ENCODE measurements around the gene HEXD. TPM values are rescaled to one million over a fixed set of nuclear protein-coding genes. Genes with fewer than 3 reads are reported as not detected.
"Not testable (repeated sequence)": the region's sequence is repeated elsewhere in the genome, so short reads cannot be mapped to it uniquely, and the experiment has no call there.

The HEXD gene
- total and polyA plus RNA-seq, 2 experiments from 2014 or later = 5.7 to 5.9 TPM

GRCh38 chr17:82408288-82408937 lies 9.7 kb upstream of the HEXD start:
- H3K9me2 ChIP-seq (ENCODE audit: insufficient read depth) = no peaks in the 10 kb centered on the region

GRCh38 chr17:82408938-82409318 lies 9.2 kb upstream of the HEXD start:
- H3K4me1 ChIP-seq (ENCODE audit: insufficient read depth) = no peaks in the 10 kb centered on the region
- H4K20me1 ChIP-seq (ENCODE audit: insufficient read depth) = no peaks in the 10 kb centered on the region
- no peak overlapping the region for H3K27ac ChIP-seq
- H3K4me3 ChIP-seq = no peak overlapping the region
- no peak overlapping the region for H3K9ac ChIP-seq
- no peaks in the 10 kb centered on the region for H3F3A ChIP-seq (ENCODE audit: insufficient read depth)
- no peaks in the 10 kb centered on the region for H3K36me3 ChIP-seq (ENCODE audit: low read depth)
- no peak overlapping the region for H3K4me2 ChIP-seq (ENCODE audit: unreplicated experiment)
- in situ Hi-C loops (cut with MboI) = no loop called here
- H3K9me3 ChIP-seq (ENCODE audit: low read depth) = no peaks in the 10 kb centered on the region
- H3K9me2 ChIP-seq (ENCODE audit: insufficient read depth) = no peaks in the 10 kb centered on the region
- H3K27me3 ChIP-seq (replicated peaks; ENCODE audit: insufficient read depth) = no peaks in the 10 kb centered on the region
- no peak for DNase-seq
- WGBS, 2 experiments (ENCODE audit: low coverage in 1 of 2, low lambda C conversion rate in 2 of 2, missing lambda C conversion rate in 2 of 2) = 94 to 96% methylated on average over 18 to 21 of the region's 21 CpGs
- no peaks in the 10 kb centered on the region for H3K79me2 ChIP-seq (ENCODE audit: insufficient read depth)
- TF ChIP-seq EZH2phosphoT487 (IDR thresholded peaks at IDR 0.05; ENCODE audit: insufficient read depth, low read depth) = no peak
- no peak for TF ChIP-seq EZH2 (IDR thresholded peaks at IDR 0.05; ENCODE audit: insufficient read depth, poor library complexity, severe bottlenecking)
- H2AFZ ChIP-seq = no peak overlapping the region

More at GRCh38 chr17:82408288-82408937, 9.7 kb upstream of the HEXD start:
- Histone ChIP-seq H3K4me1 (ENCODE audit: insufficient read depth) (no peaks in the 10 kb centered on the region), H3K27ac (no peak overlapping the region), H3K79me2 (ENCODE audit: insufficient read depth) (no peaks in the 10 kb centered on the region), H3K4me2 (ENCODE audit: unreplicated experiment) (no peak overlapping the region), H3K4me3 (no peak overlapping the region), H4K20me1 (ENCODE audit: insufficient read depth) (no peaks in the 10 kb centered on the region), H3K9me3 (ENCODE audit: low read depth) (no peaks in the 10 kb centered on the region), H3K36me3 (ENCODE audit: low read depth) (no peaks in the 10 kb centered on the region), H3F3A (ENCODE audit: insufficient read depth) (no peaks in the 10 kb centered on the region), H3K27me3 (replicated peaks; ENCODE audit: insufficient read depth) (no peaks in the 10 kb centered on the region), H2AFZ (no peak overlapping the region), H3K9ac (no peak overlapping the region)
- in situ Hi-C loops (cut with MboI) = no loop called here
- 90 to 92% methylated on average over 15 of the region's 15 CpGs for WGBS, 2 experiments (ENCODE audit: low coverage in 1 of 2, low lambda C conversion rate in 2 of 2, missing lambda C conversion rate in 2 of 2)
- TF ChIP-seq EZH2 (IDR thresholded peaks at IDR 0.05; ENCODE audit: insufficient read depth, poor library complexity, severe bottlenecking) = no peak
- no peak for TF ChIP-seq EZH2phosphoT487 (IDR thresholded peaks at IDR 0.05; ENCODE audit: insufficient read depth, low read depth)
- no peak for DNase-seq

DNA sequence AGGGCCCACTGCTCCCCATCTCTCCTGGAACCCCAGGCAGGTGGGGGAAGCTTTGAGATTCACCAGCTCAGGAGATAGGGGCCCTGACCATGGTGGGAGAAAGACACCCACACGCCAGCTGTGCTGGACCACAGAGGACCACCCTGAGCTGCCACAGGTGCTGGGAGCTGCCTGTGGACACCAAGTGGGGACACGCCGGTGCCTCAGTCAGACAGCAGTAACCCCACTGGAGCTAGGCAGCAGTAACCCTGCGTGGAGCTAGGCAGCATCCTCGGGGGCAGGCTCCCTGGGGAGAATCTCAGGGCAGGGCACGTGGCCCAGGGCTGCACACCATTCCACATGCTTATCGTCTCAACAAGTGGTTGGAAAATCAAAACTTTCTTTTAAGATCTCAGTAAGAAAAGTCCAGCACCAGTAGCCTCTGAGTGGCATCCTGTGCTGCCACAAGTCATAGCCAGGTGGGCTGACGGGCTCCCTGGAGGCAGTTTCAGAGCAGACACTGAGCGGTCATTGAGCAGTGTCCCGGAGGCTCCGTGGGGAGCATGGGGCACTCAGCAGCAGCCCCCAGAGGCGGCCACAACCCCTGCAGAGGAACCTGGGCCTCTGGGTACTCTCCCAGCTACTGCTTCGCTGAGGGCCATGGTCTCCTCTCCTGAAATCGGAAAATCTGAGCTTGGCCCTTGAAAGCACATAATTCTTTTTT lies 8.0 kb upstream of the HEXD start:
- in situ Hi-C loops (cut with MboI) = loop anchor here (10.0 kb wide), 1 partner anchor 55 kb away; the partner anchor contains the start of gene TEX19
- Histone ChIP-seq H3K36me3 (ENCODE audit: low read depth) (no peaks in the 10 kb centered on the region), H3K9ac (no peak overlapping the region), H3K9me3 (ENCODE audit: low read depth) (no peaks in the 10 kb centered on the region), H4K20me1 (ENCODE audit: insufficient read depth) (no peaks in the 10 kb centered on the region), H2AFZ (no peak overlapping the region), H3K79me2 (ENCODE audit: insufficient read depth) (no peaks in the 10 kb centered on the region), H3K4me3 (no peak overlapping the region), H3F3A (ENCODE audit: insufficient read depth) (no peaks in the 10 kb centered on the region), H3K27me3 (replicated peaks; ENCODE audit: insufficient read depth) (no peaks in the 10 kb centered on the region), H3K9me2 (ENCODE audit: insufficient read depth) (no peaks in the 10 kb centered on the region), H3K27ac (no peak overlapping the region), H3K4me1 (ENCODE audit: insufficient read depth) (no peaks in the 10 kb centered on the region), H3K4me2 (ENCODE audit: unreplicated experiment) (no peak overlapping the region)
- DNase-seq = no peak
- WGBS, 2 experiments (ENCODE audit: low coverage in 1 of 2, low lambda C conversion rate in 2 of 2, missing lambda C conversion rate in 2 of 2) = 86 to 87% methylated on average over 14 of the region's 14 CpGs
- no peak for TF ChIP-seq EZH2 (IDR thresholded peaks at IDR 0.05; ENCODE audit: insufficient read depth, poor library complexity, severe bottlenecking)
- no peak for TF ChIP-seq EZH2phosphoT487 (IDR thresholded peaks at IDR 0.05; ENCODE audit: insufficient read depth, low read depth)

DNA sequence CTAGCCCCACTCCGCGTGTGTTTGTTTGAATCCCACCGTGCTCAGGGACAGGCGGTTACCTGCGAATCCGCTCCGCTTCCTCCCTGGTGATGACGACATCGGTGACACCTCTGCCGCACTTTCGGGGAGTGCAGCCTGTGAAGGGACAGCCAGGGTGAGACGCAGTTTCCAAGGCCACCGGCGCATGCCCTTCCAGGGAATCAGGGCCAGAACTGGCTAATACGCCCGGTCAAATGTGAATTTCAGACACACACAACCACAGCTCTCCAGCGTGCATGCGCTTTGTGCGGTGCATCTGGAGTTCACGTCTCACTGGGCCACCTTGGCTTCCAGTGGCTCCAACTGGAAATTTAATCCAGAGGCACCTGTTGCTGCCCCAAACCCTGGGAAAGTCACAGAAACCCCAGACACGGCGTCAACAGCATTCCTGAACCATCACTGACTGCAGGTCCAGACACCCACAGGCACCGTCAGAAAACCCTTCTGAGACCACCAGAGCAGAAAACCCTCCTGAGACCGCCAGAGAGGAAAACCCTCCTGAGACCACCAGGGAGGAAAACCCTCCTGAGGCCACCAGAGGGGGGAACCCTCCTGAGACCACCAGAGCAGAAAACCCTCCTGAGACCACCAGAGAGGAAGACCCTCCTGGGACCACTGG lies 6.6 kb upstream of the HEXD start:
- H3K4me1 ChIP-seq (ENCODE audit: insufficient read depth) = no peaks in the 10 kb centered on the region
- H3K9ac ChIP-seq = no peak overlapping the region
- no peak overlapping the region for H3K4me3 ChIP-seq
- H3F3A ChIP-seq (ENCODE audit: insufficient read depth) = no peaks in the 10 kb centered on the region
- no peak overlapping the region for H3K27ac ChIP-seq
- TF ChIP-seq EZH2 (IDR thresholded peaks at IDR 0.05; ENCODE audit: insufficient read depth, poor library complexity, severe bottlenecking) = no peak
- TF ChIP-seq EZH2phosphoT487 (IDR thresholded peaks at IDR 0.05; ENCODE audit: insufficient read depth, low read depth) = no peak
- H2AFZ ChIP-seq = no peak overlapping the region
- H3K79me2 ChIP-seq (ENCODE audit: insufficient read depth) = no peaks in the 10 kb centered on the region
- DNase-seq = no peak
- 92% methylated on average over 21 to 24 of the region's 24 CpGs for WGBS, 2 experiments (ENCODE audit: low coverage in 1 of 2, low lambda C conversion rate in 2 of 2, missing lambda C conversion rate in 2 of 2)
- in situ Hi-C loops (cut with MboI) = loop anchor here (10.0 kb wide), 1 partner anchor 57 kb away; the partner anchor contains the start of gene TEX19
- no peaks in the 10 kb centered on the region for H3K9me3 ChIP-seq (ENCODE audit: low read depth)
- H3K27me3 ChIP-seq (replicated peaks; ENCODE audit: insufficient read depth) = no peaks in the 10 kb centered on the region
- H3K9me2 ChIP-seq (ENCODE audit: insufficient read depth) = no peaks in the 10 kb centered on the region
- H3K36me3 ChIP-seq (ENCODE audit: low read depth) = no peaks in the 10 kb centered on the region
- no peaks in the 10 kb centered on the region for H4K20me1 ChIP-seq (ENCODE audit: insufficient read depth)
- H3K4me2 ChIP-seq (ENCODE audit: unreplicated experiment) = no peak overlapping the region

GRCh38 chr17:82412081-82412480 lies 6.1 kb upstream of the HEXD start:
- H3F3A ChIP-seq (ENCODE audit: insufficient read depth); H3K4me2 ChIP-seq (ENCODE audit: unreplicated experiment); H3K9ac ChIP-seq; DNase-seq; H2AFZ ChIP-seq; H4K20me1 ChIP-seq (ENCODE audit: insufficient read depth); H3K79me2 ChIP-seq (ENCODE audit: insufficient read depth); H3K4me3 ChIP-seq; H3K9me3 ChIP-seq (ENCODE audit: low read depth); H3K4me1 ChIP-seq (ENCODE audit: insufficient read depth); H3K9me2 ChIP-seq (ENCODE audit: insufficient read depth); H3K36me3 ChIP-seq (ENCODE audit: low read depth); H3K27ac ChIP-seq; H3K27me3 ChIP-seq (replicated peaks; ENCODE audit: insufficient read depth): not testable (repeated sequence)
- in situ Hi-C loops (cut with MboI) = loop anchor here (10.0 kb wide), 1 partner anchor 57 kb away; the partner anchor contains the start of gene TEX19
- 82 to 86% methylated on average over 7 to 16 of the region's 16 CpGs for WGBS, 2 experiments (ENCODE audit: low coverage in 1 of 2, low lambda C conversion rate in 2 of 2, missing lambda C conversion rate in 2 of 2)
